ENCODE measurements around the gene SCNN1A.

The SCNN1A gene

GRCh38 chr12:6367969-6368892, 7.1 kb downstream of the SCNN1A start:
- DNase-seq: peak; percentile 48 to 69

DNA sequence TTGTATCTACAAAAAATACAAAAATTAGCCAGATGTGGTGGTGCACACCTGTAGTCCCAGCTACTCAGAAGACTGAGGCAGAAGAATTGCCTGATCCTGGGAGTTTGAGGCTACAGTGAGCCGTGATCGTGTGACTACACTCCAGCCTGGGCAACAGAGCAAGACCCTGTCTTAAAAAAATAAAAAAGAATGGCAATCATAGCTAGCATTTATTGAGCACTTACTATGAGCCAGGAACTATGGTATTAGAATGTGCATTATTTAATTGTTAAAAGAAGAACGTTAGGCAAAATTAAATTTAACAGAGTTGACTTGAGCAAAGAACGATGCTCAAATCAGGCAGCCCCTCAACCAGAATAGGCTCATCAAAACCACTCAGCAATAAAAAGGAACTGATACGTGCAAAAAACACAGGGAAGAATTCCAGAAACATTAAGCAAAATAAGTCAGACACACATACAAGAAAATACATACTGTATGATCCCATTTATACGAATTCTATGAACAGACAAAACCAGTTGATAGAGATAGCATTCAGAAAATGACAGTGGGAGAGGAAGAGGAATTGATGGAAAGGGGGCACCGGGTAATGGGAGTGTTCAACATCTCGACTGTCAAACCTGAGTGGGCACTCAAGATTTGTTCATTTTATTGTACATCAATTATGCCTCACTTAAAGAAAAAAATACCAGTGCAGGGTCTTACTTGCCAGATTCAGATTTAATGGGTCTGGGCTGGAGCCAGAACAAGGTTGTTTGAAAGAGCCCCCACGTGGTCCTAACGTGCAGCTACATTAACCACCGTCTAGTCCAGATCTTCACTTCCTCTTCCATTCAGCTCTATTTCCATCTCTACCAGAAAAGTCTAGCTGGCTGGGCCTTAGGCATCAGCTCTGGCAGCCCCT, 8.0 kb downstream of the SCNN1A start:
- peak; percentile 77 to 79 for DNase-seq

GRCh38 chr12:6364044-6364374, 11.4 kb downstream of the SCNN1A start:
- no peak for DNase-seq

- DNase-seq: peak; percentile 34 to 38
Observed at GRCh38 chr12:6363330-6364043, 11.9 kb downstream of the SCNN1A start.

DNA sequence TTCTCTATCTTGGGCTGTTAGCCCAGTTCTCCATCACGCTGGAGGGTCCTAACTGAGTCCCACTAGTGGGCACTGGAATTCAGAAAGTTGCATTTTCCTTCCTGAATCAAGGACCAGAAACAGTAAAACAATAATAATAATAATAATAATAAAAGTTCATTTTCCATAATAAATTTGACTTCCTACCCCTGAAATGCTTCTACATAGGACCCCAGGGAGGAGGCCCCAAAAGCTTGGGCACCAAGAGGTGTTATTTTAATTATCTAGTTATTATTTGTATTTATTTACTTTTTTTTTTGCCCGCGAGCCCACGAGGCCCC, 12.4 kb downstream of the SCNN1A start:
- DNase-seq: no peak

GRCh38 chr12:6362403-6362802, 13.0 kb downstream of the SCNN1A start:
- no peak for DNase-seq

GRCh38 chr12:6361834-6362233, 13.5 kb downstream of the SCNN1A start:
- no peak for DNase-seq

DNA sequence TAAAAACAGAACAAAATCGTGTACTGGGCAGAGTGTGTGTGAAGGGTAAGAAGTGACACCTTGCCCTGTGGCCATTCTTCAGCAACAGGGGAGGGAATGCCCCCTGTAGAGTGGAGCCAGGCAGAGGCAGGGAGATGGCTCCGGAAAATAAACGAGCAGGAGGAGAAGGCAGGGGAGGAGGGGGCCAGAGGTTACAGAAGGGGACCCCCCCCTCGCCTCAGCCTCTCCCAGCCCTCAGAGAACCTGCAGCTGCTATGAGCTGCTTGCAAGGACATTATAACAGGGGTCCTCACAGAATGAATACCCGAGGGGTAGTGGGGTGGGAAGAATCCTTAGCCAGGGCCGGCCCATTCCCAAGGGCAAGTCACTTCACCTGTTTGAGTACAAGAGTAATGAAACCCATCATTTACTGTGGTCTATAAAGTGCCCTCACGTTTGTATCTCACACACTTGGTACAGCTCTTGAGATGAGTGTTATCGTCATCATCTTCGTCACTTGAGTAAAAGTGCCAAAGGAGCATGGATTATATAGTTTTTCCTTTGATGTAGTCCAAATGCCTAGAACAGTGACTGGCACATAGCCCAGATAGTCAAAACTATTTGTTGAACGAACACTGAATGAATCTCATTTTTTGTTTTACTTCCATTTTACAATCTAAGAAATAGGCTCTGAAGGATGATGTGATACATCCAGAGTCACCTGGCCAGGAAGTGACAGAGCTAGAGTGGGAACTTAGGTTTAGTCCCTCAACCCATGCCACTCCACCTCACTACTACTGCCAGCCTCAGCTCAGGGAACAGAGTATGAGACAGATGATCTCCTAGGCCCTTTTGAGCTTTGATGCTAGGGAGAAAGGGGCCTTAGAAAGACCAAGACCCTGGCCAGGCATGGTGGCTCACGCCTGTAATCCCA, 14.5 kb downstream of the SCNN1A start:
- no peak for DNase-seq

DNA sequence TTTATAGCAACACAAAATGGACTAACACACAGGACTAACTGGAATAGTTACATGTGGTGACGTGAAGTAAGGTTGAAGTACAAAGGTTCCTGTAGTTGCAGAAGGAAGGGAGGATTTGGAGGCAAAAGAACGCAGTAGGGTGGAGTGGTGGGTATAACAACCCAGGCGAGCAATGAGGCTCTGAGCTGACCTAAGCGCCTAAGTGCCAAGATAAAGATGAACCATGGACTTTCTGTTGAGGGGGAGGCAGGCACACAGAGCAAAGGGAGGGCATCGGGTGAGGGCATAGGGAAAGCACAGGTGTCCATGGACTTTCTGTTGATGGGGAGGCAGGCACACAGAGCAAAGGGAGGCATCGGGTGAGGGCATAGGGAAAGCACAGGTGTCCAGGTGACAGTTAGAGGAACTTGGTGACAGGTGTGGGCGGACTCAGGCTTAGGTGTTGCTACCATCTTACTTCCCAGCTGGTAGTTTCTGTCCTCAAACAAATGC, 15.2 kb downstream of the SCNN1A start:
- DNase-seq: no peak

GRCh38 chr12:6358881-6359280, 16.5 kb downstream of the SCNN1A start:
- DNase-seq: no peak

DNA sequence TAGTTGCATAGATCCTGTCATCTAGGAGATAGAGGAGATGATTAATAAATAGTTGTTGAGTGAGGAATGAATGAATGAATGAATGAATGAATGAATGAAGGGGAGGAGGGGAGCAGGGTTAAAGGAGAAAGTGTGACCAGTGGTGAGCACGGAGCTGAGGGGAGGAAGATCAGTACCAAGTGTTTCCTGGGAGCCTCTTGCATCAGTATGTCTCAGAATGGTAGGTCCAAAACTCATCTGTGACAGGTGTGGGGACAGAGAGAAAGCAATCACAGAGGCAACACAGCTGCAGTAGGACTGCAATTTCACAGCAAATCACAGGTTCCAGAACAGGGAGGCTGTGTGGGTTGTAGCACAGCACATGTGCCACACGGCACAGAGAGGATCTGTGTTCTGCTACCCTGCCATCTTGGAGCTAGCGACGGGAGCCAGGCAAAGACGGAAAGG, 19.0 kb downstream of the SCNN1A start:
- no peak for DNase-seq

GRCh38 chr12:6355491-6356373, 19.6 kb downstream of the SCNN1A start:
- DNase-seq: no peak

DNA sequence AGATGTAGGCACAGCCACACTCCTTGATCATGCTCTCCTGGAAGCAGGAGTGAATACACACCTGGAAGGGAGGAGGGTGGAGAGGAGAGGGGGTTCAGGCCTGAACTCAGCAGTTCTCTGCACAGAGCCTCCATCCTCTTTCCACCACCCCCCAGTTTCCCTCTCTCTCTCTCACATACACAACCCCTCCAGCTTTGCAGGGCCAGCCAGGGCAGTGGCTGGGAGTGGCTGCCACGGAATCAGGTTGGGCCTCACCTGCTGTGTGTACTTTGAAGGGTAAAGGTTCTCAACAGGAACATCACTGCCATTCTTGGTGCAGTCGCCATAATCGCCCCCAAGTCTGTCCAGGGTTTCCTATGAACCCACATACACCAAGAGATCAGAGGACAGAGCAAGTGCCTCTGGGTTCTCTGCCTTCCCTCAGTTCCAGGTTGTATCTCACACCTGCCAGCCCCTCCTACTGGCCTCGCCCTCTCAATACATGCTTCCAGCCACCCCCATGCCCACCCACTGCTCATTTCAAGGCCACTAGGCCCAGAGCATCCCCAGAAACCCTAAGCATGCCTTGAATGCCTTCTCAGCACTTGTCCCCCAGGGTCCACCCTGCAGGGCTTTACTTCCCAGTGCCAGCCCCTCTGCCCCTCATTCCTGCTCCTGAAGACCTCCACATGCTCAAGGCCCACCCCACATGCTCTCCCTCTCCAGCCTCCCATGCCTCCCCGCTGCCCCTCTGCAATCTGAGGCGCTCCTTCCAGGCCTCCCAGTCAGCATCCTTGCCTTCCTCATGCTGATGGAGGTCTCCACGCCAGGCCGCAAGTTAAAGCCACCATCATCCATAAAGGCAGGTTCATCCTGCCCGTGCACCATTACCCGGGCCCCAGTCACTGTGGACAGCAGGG, 20.6 kb downstream of the SCNN1A start:
- no peak for DNase-seq

DNA sequence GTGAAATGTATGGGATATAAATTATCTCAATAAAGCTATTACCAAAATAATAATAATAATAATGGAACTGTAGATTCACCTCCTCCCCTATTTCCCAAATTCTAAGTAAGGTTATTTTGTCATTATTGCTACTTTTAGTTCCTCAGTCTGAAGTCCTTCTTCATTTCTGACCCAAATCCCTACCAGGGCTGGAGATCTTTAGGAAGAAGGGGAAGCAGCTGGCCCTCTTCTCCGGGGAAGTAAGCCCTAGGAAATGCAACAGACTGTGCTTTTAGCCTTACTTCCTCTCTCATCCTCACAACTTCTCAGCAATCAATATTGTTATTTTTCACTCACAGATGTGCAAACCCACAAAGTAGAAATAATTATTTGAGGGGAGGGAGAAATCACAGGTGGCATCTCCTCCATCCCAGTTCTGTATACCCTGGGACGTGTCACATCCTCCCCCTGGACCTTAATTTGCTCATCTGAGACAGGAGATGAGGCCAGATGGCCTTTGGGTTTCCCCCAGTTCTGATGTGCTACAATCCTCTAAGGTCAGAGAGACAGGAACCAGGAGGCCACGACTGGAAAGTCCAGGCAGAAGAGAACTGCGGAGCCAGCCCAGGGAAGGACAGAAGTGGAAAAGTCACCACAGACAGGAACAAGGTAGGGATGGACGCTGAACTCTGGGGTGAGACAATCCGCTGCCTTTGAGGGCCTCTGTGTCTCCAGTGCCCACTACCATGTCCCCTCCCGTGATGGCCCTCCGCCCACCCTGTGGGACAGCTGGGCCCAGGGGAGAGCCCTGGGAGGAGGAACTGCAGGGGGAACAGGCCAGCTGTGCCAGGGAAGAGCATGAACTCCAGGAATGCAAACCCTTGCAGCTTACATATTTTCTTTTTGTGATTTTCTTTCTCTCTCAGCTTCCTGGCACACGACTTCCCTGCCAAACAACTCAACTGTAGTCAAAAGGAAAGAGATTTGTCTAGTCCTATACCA, 22.9 kb downstream of the SCNN1A start:
- DNase-seq: no peak

GRCh38 chr12:6351622-6352021, 23.7 kb downstream of the SCNN1A start:
- DNase-seq: no peak

- peak; percentile 84 to 88 for DNase-seq
Observed at GRCh38 chr12:6347367-6348338, 27.7 kb downstream of the SCNN1A start.

GRCh38 chr12:6346942-6347341, 28.4 kb downstream of the SCNN1A start:
- DNase-seq: no peak
